HG03439 (cell line): ENCODE data around the gene RNASEH2B.

Experiments
- ATAC-seq: cut with Tn5 transposase; IDR thresholded peaks from one replicate; pipeline ENCODE4 v1.9.1; 2021; ENCODE audit warnings: mild to moderate bottlenecking, moderate library complexity; ENCODE audit not compliant: unreplicated experiment

Gene RNASEH2B

GRCh38 chr13:50934735-50935435, 25.3 kb downstream of the RNASEH2B start:
- no peak for ATAC-seq

DNA sequence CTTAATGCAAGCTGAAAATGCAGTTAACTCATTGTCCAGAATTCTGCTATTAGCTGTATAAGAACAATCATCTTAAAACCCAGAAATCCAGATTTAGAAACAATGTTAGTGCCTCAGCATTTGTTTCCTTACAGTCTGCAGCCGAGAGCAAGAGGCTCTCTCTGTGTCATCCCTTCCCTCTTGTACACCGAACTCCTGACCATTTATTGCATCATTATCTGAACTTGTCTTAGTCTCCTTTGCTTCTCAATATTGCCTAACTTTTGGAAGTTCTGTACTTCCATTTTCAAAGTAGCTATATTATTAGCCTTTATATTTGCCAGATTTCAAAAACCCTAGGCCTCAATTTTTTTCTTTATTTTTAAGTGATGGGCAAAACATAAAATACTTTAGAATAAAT, 27.1 kb downstream of the RNASEH2B start:
- no peak for ATAC-seq

GRCh38 chr13:50940509-50940908, 30.9 kb downstream of the RNASEH2B start:
- ATAC-seq: no peak

GRCh38 chr13:50941146-50941545, 31.6 kb downstream of the RNASEH2B start:
- no peak for ATAC-seq

- ATAC-seq: no peak
Measured at GRCh38 chr13:50942630-50943311, 33.2 kb downstream of the RNASEH2B start.

- ATAC-seq: no peak
Measured at GRCh38 chr13:50945669-50946068, 36.1 kb downstream of the RNASEH2B start.

- no peak for ATAC-seq
Measured at GRCh38 chr13:50948601-50949000, 39.0 kb downstream of the RNASEH2B start.

- no peak for ATAC-seq
Measured at GRCh38 chr13:50950849-50951248, 41.3 kb downstream of the RNASEH2B start.

DNA sequence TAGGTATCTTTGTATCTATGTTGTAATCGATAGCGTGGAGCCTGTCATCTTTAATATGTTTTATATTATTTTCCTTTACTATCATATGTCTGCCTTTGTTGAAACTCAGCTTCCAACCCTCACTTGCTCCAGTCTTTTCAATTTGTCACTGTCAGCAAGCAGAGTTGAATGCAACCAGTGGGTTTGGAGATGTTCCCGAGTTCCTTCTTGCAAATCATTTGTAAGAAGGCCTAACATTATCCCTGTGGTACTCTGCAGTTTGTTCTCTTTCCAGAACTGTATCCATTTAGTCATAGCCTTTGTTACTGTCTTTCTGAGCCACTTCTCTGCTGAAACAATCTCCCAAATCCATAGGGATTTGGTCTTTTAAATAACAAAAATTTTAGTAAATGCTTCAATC, 41.8 kb downstream of the RNASEH2B start:
- ATAC-seq: no peak

DNA sequence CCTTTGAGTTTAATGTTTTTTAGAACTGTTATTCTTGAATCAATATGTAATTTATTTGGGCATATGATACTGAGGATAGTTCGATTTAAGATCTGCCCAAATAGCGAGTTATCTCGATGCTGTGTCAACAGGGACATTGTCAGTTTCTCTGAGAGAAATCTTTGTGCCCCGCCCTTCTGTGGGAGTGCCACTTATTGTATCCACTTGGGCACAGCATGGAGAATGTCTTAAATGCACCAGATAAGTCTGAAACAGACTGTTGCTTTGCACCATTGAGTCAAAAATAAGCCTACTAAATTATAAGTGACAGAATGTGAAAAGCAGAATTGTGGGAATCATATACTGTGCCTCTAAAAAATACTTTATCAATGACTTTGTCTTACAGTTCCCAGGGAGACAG, 45.6 kb downstream of the RNASEH2B start:
- ATAC-seq: no peak

- ATAC-seq: no peak
Measured at GRCh38 chr13:50955798-50956197, 46.2 kb downstream of the RNASEH2B start.

GRCh38 chr13:50957620-50958019, 48.0 kb downstream of the RNASEH2B start:
- no peak for ATAC-seq

DNA sequence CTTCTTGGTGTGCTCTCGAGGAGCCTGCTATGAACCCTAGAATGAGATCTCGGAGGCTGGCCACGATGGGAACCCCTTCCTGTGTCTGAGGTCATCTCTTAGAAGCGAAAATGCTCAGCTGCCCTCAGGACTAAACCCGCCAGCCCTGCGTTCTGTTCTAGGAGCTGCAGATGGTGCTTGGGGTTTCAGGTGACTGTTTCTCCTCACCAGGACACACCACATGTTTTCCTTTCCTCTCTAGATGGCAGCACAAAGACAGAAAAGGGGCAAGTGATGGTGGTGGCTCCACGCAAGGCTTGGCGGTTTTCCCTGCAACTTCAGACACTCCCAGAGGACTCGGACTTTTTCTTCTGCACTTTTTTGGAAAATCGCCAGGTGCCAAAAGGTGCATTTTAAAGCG, 60.1 kb downstream of the RNASEH2B start:
- no peak for ATAC-seq

DNA sequence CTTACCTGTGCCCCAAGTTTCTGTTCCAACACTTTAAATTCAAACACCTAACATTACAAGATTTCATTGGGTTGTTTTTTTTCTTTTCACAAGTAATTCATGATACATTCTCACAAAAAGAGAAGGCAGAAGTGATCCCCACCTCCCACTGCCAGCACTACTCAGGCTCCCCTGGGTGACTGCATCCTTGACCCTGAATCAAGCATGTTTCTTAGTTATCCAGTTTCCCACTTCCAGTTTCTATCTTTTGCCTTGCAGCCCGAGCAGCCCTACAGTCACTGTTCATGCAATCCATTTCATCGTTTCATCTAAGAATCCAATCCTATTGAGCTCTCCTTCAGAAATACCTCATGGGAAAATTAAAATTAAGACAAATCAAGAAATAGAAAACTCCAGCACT, 61.4 kb downstream of the RNASEH2B start:
- no peak for ATAC-seq

- no peak for ATAC-seq
Measured at GRCh38 chr13:50974268-50974667, 64.7 kb downstream of the RNASEH2B start.

DNA sequence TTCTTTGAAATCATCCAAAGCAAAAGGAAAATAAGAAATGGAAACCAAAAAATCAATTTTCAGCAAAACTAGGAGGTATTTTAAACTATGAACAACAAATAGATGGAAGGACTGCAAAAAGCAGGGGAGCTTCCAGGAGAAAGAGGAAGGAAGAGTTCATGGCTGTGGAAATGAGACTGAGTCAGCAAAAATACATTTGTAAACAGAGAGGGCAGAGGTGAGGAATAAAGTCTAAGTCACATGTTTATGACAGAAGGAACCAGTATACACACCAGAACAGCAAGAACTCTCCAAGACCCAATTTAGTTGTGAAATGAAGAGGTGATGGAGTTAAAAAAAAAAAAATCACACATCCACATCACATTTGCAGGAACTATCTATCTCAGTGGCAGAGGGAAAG, 69.6 kb downstream of the RNASEH2B start:
- no peak for ATAC-seq

DNA sequence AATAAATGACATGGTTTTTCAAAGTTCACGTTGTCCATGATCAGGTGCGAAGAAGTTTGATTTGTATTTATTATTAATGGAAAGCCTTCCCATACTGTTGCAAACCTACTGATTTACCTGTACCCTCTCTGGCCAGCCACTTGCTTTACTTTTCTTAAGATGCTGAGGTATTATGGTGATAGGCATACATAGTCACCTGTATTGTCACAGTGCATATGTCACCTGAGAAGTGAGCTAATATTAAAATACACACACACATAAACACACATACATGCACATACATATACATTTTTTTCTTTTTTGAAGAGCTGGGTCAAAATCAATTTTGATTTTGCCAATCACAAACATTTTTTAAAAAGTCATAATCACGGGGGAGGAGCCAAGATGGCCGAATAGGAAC, 72.1 kb downstream of the RNASEH2B start:
- ATAC-seq: no peak

- no peak for ATAC-seq
Measured at GRCh38 chr13:50989476-50989875, 79.9 kb downstream of the RNASEH2B start.

DNA sequence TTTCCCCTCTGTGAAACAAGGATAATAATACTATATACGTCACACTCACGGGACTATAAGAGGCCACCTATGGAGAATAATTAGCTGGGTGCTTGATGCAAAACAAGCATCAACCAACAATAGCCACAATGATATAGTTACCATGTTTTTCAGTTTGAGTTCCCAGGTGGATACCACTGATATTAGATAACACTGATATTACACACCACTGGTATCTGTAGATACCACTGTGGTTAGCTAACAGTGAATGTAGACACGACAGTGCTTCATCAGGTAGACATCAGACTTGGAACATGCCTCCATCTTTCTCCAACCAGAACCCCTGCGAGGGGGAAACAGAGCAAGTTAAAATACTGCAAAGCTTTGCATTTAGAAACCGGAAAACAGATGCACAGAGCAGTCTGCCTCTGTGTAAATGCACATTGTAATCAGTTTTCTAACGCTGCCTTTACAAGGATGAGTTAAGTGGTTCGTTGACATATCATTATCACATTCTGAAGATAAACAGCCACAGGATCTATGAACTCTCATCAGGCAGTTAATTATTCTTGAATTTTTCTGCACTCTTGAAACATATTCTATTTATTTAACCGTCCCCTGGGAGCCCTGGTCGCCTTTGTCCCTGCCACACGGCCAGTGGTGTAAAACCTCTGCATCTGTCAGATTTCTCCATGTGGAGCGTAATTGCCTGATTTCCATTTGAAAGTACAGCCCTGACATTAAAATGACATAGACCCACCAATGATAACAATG, 80.7 kb downstream of the RNASEH2B start:
- no peak for ATAC-seq

DNA sequence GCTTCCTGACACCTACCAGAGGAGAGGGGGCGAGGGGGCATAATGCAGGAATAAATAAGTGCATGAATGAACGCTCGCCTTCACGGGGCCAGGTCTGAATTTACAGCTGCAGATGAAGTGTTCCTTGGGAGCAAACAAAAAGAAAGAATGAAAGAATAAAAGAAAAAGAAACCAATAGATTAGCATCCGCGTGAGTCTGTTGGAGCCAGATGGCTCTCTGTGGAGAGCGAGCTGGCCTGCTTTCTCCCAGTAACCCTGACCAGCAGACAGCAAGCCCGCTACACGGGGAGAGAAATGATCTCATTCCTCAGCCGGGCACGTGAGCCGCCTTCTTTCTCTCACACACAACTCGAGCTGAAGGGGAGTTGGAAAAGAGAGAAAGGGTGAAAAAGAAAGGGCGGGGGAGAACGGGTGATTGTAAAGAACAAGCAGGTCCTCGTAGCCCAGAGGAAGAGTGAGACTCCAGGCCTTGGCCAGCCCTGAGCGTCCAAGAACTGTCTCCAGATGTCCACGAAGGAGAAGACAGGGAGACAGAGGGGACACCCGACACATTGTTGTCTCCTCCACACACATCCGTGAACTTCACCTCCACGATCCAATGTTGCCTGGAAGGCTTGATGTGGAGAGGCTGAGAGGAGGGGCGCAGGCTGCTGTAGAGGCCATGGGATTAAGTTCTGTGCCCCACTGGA, 81.4 kb downstream of the RNASEH2B start:
- ATAC-seq: no peak
